HFF-Myc (cell line): ENCODE data around the gene PTDSS2.
"Not testable (repeated sequence)": the region's sequence is repeated elsewhere in the genome, so short reads cannot be mapped to it uniquely, and the experiment has no call there.

Source experiments
- DNase-seq: peaks from one replicate; pipeline ENCODE4 v3.0.0-alpha.2; 2011; ENCODE audit warnings: low read depth; ENCODE audit errors: extremely low read depth
- H3K4me3 ChIP-seq: replicated peaks from 2 replicates; pipeline ENCODE4 v1.5.1; 2011; ENCODE audit warnings: low read depth, mild to moderate bottlenecking, control low read depth, low read length
- TF ChIP-seq, protein P1 (sequence below): IDR thresholded peaks from 2 replicates; pipeline ENCODE4 v1.5.1; 2012; ENCODE audit warnings: mild to moderate bottlenecking, low read depth, low read length, control low read depth; ENCODE audit errors: missing control alignments

The PTDSS2 gene

DNA sequence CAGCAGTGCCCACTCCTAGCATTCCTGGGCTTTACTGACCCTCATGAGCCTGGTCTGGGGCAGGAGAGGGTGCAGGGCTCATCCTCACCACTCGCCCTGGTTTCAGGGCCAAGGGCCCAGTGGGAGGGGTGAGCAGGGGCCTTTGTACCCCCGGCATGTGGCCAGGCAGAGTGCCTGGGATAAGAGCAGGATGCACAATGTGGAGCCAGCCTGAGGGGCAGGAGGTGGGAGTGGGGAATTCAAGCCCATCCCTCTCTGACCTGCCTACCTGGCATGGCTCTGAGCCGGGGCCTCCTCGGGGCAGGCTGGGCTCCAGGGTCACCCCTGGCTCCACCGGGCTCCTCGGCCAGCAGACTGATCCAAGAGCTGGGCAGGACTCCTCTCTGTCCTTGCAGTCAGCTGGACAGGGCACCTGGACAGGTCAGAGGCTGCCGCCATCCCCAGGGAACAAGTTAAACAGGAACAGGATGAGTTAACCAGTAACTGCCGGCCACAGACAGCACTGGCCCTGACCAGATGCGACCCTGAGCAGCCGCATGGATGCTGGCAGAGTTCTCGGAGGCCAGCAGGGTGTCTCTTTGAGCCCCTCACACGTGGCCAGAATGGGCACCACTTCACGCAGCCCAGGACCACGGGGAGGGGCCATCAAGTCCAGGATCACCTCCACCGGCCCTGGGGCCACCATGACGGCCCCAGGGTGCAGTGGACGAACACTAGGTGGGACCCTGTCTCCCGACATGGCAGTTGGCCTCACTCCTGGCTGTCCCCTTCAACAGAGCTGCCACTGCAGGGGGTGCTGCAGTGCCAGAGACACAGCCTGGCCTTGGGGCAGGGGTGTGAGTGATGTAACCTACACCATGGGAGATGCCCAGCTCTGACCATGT lies 40.2 kb upstream of the PTDSS2 start:
- TF ChIP-seq, protein P1, sequence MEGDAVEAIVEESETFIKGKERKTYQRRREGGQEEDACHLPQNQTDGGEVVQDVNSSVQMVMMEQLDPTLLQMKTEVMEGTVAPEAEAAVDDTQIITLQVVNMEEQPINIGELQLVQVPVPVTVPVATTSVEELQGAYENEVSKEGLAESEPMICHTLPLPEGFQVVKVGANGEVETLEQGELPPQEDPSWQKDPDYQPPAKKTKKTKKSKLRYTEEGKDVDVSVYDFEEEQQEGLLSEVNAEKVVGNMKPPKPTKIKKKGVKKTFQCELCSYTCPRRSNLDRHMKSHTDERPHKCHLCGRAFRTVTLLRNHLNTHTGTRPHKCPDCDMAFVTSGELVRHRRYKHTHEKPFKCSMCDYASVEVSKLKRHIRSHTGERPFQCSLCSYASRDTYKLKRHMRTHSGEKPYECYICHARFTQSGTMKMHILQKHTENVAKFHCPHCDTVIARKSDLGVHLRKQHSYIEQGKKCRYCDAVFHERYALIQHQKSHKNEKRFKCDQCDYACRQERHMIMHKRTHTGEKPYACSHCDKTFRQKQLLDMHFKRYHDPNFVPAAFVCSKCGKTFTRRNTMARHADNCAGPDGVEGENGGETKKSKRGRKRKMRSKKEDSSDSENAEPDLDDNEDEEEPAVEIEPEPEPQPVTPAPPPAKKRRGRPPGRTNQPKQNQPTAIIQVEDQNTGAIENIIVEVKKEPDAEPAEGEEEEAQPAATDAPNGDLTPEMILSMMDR: no peak
- DNase-seq: no peak
- no peak overlapping the region for H3K4me3 ChIP-seq

DNA sequence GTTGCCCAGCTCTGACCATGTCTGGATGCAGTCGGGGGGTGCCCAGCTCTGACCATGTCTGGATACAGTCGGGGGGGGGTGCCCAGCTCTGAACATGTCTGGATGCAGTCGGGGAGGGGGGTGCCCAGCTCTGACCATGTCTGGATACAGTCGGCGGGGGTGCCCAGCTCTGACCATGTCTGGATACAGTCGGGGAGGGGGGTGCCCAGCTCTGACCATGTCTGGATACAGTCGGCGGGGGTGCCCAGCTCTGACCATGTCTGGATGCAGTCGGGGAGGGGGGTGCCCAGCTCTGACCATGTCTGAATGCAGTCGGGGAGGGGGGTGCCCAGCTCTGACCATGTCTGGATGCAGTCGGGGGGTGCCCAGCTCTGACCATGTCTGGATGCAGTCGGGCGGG lies 39.4 kb upstream of the PTDSS2 start:
- not testable (repeated sequence) for H3K4me3 ChIP-seq, DNase-seq

DNA sequence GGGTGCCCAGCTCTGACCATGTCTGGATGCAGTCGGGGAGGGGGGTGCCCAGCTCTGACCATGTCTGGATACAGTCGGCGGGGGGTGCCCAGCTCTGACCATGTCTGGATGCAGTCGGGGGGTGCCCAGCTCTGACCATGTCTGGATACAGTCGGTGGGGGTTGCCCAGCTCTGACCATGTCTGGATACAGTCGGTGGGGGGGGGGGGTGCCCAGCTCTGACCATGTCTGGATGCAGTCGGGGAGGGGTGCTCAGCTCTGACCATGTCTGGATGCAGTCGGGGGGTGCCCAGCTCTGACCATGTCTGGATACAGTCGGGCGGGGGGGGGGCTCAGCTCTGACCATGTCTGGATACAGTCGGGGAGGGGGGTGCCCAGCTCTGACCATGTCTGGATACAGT lies 38.6 kb upstream of the PTDSS2 start:
- DNase-seq: not testable (repeated sequence)

DNA sequence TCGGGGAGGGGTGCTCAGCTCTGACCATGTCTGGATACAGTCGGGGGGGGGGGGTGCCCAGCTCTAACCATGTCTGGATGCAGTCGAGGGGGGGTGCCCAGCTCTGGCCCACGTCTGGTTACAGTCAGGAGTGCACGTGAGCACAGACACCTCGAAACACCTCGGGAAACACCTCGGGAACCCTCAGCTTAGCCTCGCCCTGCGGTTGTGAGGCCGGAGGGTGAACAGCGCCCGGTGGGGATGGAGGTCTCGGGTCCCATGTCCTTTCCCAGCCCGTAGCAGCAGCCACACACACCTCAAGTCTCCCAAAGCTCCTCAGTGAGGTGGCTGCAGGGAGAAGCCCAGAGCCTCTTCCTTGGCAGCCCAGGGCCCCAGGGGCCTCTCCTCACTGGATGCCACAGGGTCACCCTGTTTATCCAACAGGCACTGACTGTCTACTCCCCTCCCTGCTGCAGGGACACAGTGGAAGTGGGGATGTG lies 37.4 kb upstream of the PTDSS2 start:
- no peak overlapping the region for H3K4me3 ChIP-seq
- TF ChIP-seq, protein P1: no peak
- no peak for DNase-seq

More for the DNA sequence above, 38.6 kb upstream of the PTDSS2 start:
- not testable (repeated sequence) for H3K4me3 ChIP-seq

DNA sequence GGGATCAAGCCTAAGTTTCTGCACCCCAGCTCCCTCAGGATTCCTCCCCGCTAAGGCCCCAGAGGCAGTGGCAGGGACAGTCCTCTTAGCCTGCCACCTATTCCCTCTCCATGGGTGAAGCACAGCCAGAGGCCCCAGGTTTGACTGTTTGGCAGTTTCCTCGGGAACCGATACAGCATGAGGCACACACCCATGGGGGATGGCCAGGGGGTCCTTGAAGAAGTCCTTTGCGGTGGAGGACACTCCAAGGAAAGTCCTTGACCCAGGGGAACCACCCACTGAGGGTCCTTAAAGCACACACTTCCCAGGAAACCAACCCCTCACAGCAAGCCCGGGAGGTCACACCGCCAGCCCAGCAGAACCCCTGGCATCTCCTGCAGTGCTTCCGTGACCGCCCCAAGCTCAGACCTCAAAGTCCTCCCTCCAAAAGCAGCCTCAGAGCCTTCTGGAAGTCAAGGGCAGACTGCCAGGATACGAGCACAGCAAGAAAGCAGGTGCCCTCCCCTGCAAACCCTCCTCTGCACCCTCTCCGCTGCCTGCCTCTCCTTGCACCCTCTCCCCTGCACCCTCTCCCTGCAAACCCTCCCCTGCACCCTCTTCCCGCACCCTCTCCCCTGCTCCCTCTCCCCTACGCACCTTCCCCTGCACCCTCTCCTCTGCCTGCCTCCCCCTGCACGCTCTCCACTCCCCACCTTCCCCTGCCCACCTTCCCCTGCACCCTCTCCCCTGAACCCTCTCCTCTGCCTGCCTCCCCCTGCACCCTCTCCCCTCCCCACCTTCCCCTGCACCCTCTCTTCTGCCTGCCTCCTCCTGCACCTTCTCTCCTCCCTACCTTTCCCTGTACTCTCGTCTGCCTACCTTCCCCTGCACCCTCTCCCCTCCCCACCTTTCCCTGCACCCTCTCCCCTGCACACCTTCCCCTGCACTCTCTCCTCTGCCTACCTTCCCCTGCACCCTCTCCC lies 36.7 kb upstream of the PTDSS2 start:
- TF ChIP-seq, protein P1: no peak
- DNase-seq: no peak

DNA sequence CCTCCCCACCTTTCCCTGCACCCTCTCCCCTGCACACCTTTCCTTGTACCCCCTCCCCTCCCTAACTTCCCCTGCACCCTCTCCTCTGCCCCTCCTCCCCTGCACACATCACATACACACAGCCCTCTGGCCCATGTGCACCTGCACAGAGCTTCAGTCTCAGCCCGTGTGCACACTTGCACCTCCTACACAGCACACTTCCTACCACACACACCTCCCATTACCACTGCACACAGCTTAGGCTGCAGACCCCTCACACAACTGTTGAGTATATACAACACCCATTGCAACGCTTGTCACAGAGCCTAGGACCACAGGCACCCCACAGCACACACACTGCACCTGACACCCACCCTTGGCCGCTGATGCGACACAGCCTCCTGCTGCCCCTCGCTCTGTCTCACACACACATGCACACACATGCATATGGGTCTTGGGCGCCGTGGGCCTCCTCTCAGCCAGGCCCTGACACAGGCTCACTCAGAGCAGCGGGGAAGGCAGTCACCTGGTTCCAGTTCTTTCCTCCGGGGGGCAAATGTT lies 35.7 kb upstream of the PTDSS2 start:
- no peak overlapping the region for H3K4me3 ChIP-seq
- TF ChIP-seq, protein P1: no peak
- no peak for DNase-seq

More for the DNA sequence above, 36.7 kb upstream of the PTDSS2 start:
- H3K4me3 ChIP-seq: no peak overlapping the region

DNA sequence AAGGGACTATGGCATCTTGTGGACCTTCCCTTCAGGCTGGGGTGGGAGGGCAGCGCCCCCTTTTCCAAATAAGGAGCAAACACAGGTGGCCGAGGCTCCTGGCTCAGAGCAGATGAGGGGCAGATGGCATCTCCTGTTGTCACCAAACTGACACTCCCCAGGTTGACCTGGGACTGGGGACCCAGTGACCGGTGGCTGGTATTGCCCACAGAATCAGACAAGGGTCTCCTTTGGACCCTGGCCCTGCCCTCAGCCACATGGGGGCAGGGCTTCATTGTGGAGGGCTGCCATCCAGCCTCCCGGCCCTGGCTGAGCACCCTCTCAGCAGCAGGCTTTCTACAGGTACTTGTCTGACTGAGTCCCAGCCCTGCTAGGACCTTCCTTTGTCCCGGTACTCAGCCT lies 34.4 kb upstream of the PTDSS2 start:
- TF ChIP-seq, protein P1: no peak
- H3K4me3 ChIP-seq: no peak overlapping the region
- no peak for DNase-seq
